Measurements from ENCODE around the gene ARHGAP10.

ARHGAP10 gene

DNA sequence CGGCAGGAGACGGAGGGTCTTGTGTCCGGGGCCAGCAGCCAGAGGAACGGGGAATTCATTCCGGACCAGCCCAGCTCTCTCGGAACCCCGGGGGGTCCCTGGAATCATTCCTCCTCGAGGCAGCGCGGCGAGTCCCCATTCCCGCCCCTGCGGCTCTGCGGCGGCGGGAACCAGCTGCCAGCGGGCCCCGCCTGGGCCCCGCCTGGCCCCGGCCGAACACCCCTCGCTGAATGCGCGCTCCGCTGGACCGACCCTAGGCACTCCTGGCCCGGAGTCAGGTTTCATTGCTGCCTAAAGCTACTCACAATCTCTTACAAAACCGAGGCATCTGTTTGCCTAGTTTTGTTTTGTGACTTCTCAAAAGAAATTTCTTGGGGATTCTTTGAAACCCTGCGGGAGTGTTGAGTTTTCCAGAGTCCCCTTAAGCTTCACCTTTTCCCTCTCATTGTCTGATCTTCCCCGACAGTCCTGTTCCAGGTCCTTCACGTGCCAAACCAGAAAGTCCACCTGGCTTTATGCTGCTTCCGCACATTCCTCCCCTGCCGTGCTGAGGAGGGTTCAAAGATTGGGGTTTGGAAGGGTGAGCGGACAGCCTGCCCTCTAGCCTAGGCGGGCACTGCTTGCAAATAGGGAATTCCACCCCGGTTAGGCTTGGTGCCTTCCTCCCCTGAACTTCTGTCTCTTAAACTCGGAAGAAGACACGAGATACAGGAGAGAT, 789 bp downstream of the ARHGAP10 start:
- DNase-seq, result peak; percentile 9 to 82 (median 75)

GRCh38 chr4:147733716-147734344, 1.9 kb downstream of the ARHGAP10 start:
- no peak for DNase-seq

DNA sequence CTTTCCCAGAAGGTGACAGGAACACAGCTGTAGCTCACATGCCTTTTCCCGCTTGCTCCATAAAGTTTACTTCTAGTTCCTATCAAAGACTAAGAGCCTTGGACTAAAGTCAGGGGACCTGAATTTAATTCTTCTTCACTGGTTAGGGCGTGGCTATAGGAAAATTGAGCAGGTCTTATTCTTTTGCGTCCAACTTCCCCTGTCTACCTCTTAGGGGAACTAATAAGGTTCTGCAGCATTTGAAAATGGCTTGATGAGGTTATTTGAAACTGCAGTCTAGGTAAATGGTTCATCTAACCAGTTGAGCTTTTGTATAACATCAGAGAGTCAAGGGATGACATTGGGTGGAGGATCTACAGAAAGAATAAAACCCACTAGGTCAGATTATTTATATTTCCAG, 2.6 kb downstream of the ARHGAP10 start:
- DNase-seq, result no peak

DNA sequence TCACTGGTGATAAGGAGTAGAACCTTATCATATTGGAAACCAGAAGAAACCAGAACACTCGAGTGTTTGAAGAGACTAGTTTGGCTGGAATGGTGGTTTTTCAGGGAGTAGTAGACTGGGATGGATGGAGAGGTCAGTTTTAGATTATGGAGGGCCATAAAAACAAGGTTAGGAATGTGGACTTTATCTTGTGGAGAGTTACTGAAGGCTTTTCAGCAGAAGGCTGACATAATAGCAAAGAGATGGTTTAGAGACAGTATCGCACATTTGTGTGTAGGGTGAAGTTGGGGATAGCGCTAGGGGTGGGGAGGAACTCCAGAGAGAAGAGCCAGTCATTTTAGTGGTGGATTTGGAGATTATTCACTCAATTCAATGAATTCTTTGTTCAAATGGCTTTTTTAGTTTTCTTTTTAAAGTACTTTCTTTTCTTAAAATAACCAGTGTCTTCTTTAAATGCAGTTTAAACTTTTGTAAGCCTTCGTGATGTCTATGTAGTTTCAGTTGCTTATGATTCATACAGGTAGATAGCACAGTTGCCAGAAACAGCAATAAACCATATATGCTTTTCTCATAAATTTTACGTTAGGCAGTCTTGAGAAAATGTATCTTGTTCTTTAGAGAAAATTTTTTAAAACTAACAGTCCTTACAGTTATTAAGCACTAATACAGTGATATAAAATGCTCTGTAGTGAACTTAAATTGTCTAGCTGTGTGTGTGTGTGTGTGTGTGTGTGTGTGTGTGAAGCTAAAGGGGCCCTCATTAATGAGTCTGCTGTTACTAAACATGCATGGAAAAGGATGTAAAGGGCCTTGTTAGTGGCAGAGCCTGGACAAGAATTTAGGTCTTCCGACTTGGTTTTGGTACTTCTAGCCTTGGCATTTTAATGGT, 3.8 kb downstream of the ARHGAP10 start:
- no peak for DNase-seq

- no peak for DNase-seq
Observed at GRCh38 chr4:147736458-147736857, 4.6 kb downstream of the ARHGAP10 start.

GRCh38 chr4:147737623-147738022, 5.7 kb downstream of the ARHGAP10 start:
- peak in 2 of 3 experiments; percentile 11 to 59 for DNase-seq

GRCh38 chr4:147739239-147739823, 7.4 kb downstream of the ARHGAP10 start:
- DNase-seq, result no peak

DNA sequence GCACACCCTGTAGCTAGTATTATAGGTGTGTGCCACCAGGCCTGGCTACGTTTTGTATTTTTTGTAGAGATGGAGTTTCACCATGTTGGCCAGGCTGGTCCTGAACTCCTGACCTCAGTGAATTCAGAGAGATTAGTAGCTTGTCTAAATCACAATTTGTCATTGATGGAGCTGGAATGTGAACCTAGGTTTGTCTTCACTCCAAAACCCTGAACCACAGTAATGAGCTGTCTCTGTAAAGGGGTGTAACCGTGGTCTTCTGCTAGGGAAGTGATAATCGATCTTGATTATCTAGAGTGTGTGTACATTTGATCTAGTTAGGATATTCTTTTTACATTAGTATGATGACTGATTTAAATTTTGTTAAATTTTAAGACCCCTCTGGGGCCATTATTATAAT, 8.3 kb downstream of the ARHGAP10 start:
- no peak for DNase-seq

GRCh38 chr4:147741190-147741788, 9.4 kb downstream of the ARHGAP10 start:
- DNase-seq, result no peak

GRCh38 chr4:147747787-147748454, 16.0 kb downstream of the ARHGAP10 start:
- no peak for DNase-seq

DNA sequence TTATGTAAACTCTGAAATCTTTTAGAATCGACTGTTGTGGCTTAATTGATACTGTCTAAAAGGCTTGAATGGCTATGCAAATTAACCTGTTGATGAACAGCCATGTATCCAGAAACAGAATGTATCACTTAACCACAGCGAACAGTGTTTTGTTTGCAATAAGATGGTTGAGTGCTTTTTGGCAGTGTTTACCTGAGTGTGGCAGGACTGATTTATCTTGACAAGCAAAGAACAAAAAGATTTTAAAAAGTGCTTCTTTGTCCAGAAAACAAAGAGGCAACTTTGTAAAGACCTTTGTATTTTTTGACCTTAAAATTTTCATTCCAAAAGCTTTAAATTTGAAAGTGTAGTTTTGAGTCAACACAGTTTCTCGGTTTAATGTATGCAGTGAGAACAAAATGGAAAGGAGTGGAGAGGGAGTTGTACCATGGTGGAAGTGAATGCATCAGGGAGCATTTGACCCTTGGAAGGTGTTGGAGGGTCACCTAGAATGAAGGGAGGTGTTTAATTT, 18.0 kb downstream of the ARHGAP10 start:
- DNase-seq, result peak; percentile 27 to 71 (median 39)

DNA sequence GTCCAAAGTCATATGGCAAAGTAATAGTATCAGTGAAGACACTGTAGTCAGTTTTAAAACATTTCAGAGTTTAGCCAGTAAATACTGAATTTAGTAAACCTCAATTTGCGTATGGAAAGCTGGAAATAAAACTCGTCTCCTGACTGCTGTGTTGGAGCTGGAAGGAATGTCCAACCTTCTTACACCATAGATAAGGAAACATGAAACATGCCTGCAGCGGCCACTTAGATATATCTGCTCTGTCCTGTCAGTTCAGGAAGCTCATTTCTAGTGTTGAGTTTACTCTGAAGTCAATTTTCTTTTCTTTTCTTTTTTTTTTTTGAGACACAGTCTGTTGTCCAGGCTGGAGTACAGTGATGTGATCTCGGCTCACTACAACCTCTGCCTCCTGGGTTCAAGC, 21.2 kb downstream of the ARHGAP10 start:
- DNase-seq, result no peak

GRCh38 chr4:147754037-147754445, 22.2 kb downstream of the ARHGAP10 start:
- no peak for DNase-seq

DNA sequence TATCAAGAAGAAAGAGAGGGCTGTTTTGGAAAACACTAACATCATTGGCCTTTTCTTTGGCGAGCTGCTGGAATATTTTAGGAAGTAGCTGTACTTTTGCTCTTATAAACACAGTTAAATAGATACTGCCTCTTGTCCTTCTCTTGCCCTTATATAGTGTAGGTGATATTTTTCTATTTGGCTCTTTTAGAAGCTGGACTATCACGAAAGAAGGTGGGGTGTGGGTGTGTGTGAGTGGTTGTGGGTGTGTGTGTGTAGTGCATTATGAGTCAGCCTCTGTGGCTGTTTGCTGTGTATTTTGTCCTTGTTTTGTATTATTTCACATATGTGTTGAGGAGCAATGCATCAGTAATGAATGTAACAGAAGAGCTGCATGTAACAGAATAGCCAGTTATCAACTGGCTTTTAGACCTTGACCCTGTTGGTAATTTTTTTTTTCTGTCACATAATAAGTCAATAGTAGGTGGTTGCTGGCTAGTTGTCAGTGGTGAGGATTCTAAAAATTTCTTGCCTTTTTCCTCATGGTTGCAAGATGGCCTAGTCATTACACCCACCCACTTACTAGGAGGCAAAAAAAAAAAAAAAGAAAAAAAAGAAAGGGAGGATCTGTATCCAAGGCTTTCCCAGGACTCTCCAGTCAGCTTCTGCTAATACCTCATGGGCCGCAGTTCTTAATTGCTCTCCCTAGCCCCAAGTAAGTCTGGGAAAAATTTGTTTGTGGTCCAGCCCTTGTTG, 23.8 kb downstream of the ARHGAP10 start:
- DNase-seq, result no peak

- no peak for DNase-seq
Observed at GRCh38 chr4:147756417-147756816, 24.5 kb downstream of the ARHGAP10 start.

DNA sequence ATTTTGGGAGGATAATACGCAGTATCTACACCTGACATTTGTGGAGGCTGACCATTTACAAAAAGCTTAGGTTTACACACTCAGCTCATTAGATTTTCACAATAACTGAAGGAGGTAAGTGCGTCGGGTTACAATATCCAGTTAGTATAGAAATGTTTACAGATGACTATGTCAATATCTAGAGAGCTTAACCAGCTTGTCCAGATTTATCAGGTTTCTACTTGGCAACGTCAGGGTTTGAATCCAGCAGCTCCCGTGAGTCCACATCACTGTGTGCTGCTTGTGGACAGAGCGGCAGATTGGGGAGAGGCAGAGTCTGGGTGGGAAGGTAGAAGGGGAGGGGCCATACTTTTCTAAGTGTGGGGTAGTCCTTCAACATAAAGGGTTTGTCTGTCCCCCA, 28.3 kb downstream of the ARHGAP10 start:
- DNase-seq, result peak in 2 of 3 experiments; percentile 11 to 40

DNA sequence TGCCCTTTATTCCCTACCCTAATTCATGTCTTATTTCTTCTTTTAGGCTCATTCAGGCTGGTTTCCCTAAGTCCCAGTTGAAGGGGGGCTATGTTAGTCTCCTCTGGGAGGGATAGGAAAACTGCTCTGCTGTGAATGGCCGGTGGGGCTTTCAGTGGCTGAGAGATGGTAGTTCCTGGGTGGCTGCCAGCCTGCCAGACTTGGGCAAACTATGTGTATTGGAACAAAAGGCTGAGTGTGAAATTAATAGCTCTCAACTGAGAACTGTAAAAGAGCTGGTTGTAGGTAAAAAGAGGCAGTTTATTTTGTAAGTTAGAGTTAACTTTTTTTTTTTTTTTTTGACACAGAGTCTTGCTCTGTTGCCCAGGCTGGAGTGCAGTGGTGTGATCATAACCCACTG, 28.8 kb downstream of the ARHGAP10 start:
- peak in 1 of 3 experiments; percentile 18 for DNase-seq

GRCh38 chr4:147761218-147761883, 29.5 kb downstream of the ARHGAP10 start:
- no peak for DNase-seq

- DNase-seq, result no peak
Observed at GRCh38 chr4:147764337-147764736, 32.4 kb downstream of the ARHGAP10 start.

- no peak for DNase-seq
Observed at GRCh38 chr4:147765121-147765529, 33.2 kb downstream of the ARHGAP10 start.

GRCh38 chr4:147768113-147768512, 36.2 kb downstream of the ARHGAP10 start:
- no peak for DNase-seq
